Hepatocyte (in vitro differentiated cells): ENCODE measurements around the gene AP1G1.

Source experiments
- EZH2 ChIP-seq: fragments of 200-600 bp; sonication (generic); IDR thresholded peaks from 2 replicates; pipeline ENCODE4 v1.6.1; 2016; ENCODE audit warnings: antibody characterized with exemption, mild to moderate bottlenecking, borderline replicate concordance
- TF ChIP-seq, protein P1 (sequence below): fragments of 200-600 bp; sonication (generic); IDR thresholded peaks from 2 replicates; pipeline ENCODE4 v1.5.1; 2016; ENCODE audit warnings: antibody characterized with exemption, mild to moderate bottlenecking; ENCODE audit not compliant: poor library complexity

DNA sequence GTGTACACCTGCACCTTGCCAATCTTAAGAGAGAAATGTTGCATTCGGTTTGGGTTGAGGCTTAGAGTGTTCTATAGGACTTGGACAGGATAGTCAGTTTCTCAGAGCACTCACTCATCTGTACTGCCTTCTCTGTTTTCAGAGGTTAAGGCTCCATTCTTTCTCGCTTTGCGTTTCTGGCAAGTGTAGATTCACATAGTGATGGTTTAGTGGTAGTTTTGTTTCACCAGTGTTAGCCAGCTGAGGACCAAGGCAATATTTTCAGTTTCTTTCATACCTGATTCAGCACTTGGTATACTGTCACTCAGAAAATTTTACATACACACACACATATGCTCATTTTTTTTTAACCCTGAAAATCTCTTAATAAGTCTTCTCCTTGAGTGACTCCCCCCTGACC lies 38.5 kb upstream of the AP1G1 start:
- TF ChIP-seq, protein P1, sequence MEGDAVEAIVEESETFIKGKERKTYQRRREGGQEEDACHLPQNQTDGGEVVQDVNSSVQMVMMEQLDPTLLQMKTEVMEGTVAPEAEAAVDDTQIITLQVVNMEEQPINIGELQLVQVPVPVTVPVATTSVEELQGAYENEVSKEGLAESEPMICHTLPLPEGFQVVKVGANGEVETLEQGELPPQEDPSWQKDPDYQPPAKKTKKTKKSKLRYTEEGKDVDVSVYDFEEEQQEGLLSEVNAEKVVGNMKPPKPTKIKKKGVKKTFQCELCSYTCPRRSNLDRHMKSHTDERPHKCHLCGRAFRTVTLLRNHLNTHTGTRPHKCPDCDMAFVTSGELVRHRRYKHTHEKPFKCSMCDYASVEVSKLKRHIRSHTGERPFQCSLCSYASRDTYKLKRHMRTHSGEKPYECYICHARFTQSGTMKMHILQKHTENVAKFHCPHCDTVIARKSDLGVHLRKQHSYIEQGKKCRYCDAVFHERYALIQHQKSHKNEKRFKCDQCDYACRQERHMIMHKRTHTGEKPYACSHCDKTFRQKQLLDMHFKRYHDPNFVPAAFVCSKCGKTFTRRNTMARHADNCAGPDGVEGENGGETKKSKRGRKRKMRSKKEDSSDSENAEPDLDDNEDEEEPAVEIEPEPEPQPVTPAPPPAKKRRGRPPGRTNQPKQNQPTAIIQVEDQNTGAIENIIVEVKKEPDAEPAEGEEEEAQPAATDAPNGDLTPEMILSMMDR = no peak
- TF ChIP-seq EZH2 = no peak
